Astrocyte (in vitro differentiated cells and primary cell): Measurements from ENCODE around the gene UBR4. TPM values are rescaled to one million over a fixed set of nuclear protein-coding genes. Genes with fewer than 3 reads are reported as not detected.

Source experiments
- DNase-seq: peaks from one replicate; pipeline ENCODE4 v3.0.0-alpha.2; 2010; ENCODE audit warnings: low read depth
- FAIRE-seq: peaks from 2 replicates; lab custom pipeline; 2011; peaks lifted over from hg19 to GRCh38; lab: Jason Lieb, UNC
- H2AFZ ChIP-seq: 2 replicates; pipeline ENCODE4 v1.6.0; 2012; ENCODE audit warnings: low read depth, low read length, inconsistent platforms
- H3K27ac ChIP-seq: 2 replicates; pipeline ENCODE4 v1.5.1; 2011; ENCODE audit warnings: low read depth, low read length, inconsistent platforms
- H3K27me3 ChIP-seq: 2 replicates; pipeline ENCODE4 v1.6.0; 2011; ENCODE audit warnings: low read length, inconsistent platforms; ENCODE audit not compliant: insufficient read depth
- H3K36me3 ChIP-seq: 2 replicates; pipeline ENCODE4 v1.5.1; 2011; ENCODE audit warnings: low read length, inconsistent platforms; ENCODE audit not compliant: insufficient read depth
- H3K4me1 ChIP-seq: 2 replicates; pipeline ENCODE4 v1.5.1; 2011; ENCODE audit warnings: low read length, inconsistent platforms; ENCODE audit not compliant: insufficient read depth
- H3K4me2 ChIP-seq: 2 replicates; pipeline ENCODE4 v1.6.0; 2012; ENCODE audit warnings: low read length, inconsistent platforms
- H3K4me3 ChIP-seq: 2 replicates; pipeline ENCODE4 v1.5.1; 2011; ENCODE audit warnings: low read depth, mild to moderate bottlenecking, low read length, inconsistent platforms; ENCODE audit not compliant: insufficient read depth
- H3K79me2 ChIP-seq: 2 replicates; pipeline ENCODE4 v1.6.0; 2012; ENCODE audit warnings: mild to moderate bottlenecking, low read length, inconsistent platforms; ENCODE audit not compliant: insufficient read depth
- H3K9ac ChIP-seq: 2 replicates; pipeline ENCODE4 v1.6.0; 2012; ENCODE audit warnings: mild to moderate bottlenecking, low read length, inconsistent platforms
- H3K9me3 ChIP-seq: 2 replicates; pipeline ENCODE4 v1.5.1; 2012; ENCODE audit warnings: low read depth, mild to moderate bottlenecking, low read length, inconsistent platforms; ENCODE audit not compliant: insufficient read depth
- H4K20me1 ChIP-seq: 2 replicates; pipeline ENCODE4 v1.6.0; 2012; ENCODE audit warnings: low read length, inconsistent platforms; ENCODE audit not compliant: insufficient read depth
- H3K27ac Mint-ChIP-seq: one replicate; pipeline ENCODE4 v1.8.0; 2021; ENCODE audit warnings: mild to moderate bottlenecking, mixed read lengths; ENCODE audit not compliant: unreplicated experiment
- H3K27me3 Mint-ChIP-seq: one replicate; pipeline ENCODE4 v1.8.0; 2021; ENCODE audit warnings: low read depth, mixed read lengths; ENCODE audit not compliant: unreplicated experiment
- H3K36me3 Mint-ChIP-seq: one replicate; pipeline ENCODE4 v1.8.0; 2021; ENCODE audit warnings: low read depth, mixed read lengths; ENCODE audit not compliant: unreplicated experiment
- H3K4me1 Mint-ChIP-seq: one replicate; pipeline ENCODE4 v1.8.0; 2021; ENCODE audit warnings: low read depth, mixed read lengths; ENCODE audit not compliant: unreplicated experiment
- H3K4me3 Mint-ChIP-seq: one replicate; pipeline ENCODE4 v1.8.0; 2021; ENCODE audit warnings: mild to moderate bottlenecking, moderate library complexity, mixed read lengths; ENCODE audit not compliant: unreplicated experiment
- H3K9me3 Mint-ChIP-seq: one replicate; pipeline ENCODE4 v1.8.0; 2021; ENCODE audit warnings: mild to moderate bottlenecking, mixed read lengths; ENCODE audit not compliant: unreplicated experiment
- EZH2 ChIP-seq: IDR thresholded peaks from 2 replicates; pipeline ENCODE4 v1.6.1; 2012; ENCODE audit warnings: mild to moderate bottlenecking, low read length, inconsistent platforms; ENCODE audit not compliant: insufficient read depth
- total RNA-seq: library from RNA; stranded (reverse); gene quantifications from 2 replicates; pipeline ENCODE4 v1.2.1, GENCODE V29; 2021
- TF ChIP-seq, protein P1 (sequence below): IDR thresholded peaks from 2 replicates; pipeline ENCODE4 v1.5.1; 2011; ENCODE audit warnings: low read depth, mild to moderate bottlenecking, inconsistent platforms, low read length, moderate library complexity; ENCODE audit not compliant: insufficient read depth

Gene UBR4
- total RNA-seq, 1 donor from 2014 or later: 153 TPM

DNA sequence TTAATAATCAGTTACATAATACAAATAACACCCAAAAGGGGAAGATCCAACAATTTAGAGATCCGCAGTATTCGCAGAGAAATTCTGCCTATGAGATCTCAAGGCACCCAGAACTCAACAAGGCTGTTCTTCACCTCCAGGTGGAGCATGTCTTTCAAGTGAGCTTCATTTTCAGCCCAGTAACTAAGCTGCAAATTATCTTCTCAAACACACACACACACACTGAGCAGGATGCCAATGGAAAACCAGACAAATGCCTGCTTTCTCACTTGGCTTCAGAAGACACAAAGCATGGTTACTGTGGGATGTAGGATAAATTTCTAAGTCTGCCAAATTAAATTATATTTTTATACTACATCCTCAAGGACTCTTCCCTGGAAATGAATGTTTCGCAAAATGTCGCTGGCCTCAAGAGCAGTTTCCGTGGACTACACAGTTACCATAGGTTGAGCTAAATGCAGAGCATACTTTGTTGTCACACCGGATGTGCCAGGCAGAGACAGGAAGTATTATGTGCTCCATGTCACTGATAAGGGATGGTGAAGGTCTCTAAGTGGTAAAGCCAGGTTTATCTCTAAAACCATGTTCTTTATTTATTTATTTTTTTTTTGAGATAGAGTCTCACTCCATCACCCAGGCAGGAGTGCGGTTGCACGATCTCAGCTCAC is 30.3 kb downstream of the UBR4 start:
- no peak overlapping the region for H3K4me2 ChIP-seq
- H2AFZ ChIP-seq: no peak overlapping the region
- peaks cover 28% of the 10 kb centered on the region for H4K20me1 ChIP-seq
- H3K4me3 ChIP-seq: no peak overlapping the region
- H3K27me3 ChIP-seq: no peaks in the 10 kb centered on the region
- no peak overlapping the region for H3K27ac ChIP-seq
- no peaks in the 10 kb centered on the region for H3K9me3 ChIP-seq
- peaks cover 22% of the 10 kb centered on the region for H3K36me3 Mint-ChIP-seq
- H3K27ac Mint-ChIP-seq: no peak overlapping the region
- H3K9ac ChIP-seq: no peak overlapping the region
- peaks cover 3% of the 10 kb centered on the region for H3K4me1 Mint-ChIP-seq
- H3K27me3 Mint-ChIP-seq: no peaks in the 10 kb centered on the region
- no peak for TF ChIP-seq EZH2
- TF ChIP-seq, protein P1, sequence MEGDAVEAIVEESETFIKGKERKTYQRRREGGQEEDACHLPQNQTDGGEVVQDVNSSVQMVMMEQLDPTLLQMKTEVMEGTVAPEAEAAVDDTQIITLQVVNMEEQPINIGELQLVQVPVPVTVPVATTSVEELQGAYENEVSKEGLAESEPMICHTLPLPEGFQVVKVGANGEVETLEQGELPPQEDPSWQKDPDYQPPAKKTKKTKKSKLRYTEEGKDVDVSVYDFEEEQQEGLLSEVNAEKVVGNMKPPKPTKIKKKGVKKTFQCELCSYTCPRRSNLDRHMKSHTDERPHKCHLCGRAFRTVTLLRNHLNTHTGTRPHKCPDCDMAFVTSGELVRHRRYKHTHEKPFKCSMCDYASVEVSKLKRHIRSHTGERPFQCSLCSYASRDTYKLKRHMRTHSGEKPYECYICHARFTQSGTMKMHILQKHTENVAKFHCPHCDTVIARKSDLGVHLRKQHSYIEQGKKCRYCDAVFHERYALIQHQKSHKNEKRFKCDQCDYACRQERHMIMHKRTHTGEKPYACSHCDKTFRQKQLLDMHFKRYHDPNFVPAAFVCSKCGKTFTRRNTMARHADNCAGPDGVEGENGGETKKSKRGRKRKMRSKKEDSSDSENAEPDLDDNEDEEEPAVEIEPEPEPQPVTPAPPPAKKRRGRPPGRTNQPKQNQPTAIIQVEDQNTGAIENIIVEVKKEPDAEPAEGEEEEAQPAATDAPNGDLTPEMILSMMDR: peak; percentile 21
- FAIRE-seq (no peak), DNase-seq (peak; percentile 12)
- no peaks in the 10 kb centered on the region for H3K9me3 Mint-ChIP-seq
- H3K79me2 ChIP-seq: no peaks in the 10 kb centered on the region
- no peak overlapping the region for H3K4me3 Mint-ChIP-seq
- no peaks in the 10 kb centered on the region for H3K4me1 ChIP-seq
- peaks cover 70% of the 10 kb centered on the region for H3K36me3 ChIP-seq

DNA sequence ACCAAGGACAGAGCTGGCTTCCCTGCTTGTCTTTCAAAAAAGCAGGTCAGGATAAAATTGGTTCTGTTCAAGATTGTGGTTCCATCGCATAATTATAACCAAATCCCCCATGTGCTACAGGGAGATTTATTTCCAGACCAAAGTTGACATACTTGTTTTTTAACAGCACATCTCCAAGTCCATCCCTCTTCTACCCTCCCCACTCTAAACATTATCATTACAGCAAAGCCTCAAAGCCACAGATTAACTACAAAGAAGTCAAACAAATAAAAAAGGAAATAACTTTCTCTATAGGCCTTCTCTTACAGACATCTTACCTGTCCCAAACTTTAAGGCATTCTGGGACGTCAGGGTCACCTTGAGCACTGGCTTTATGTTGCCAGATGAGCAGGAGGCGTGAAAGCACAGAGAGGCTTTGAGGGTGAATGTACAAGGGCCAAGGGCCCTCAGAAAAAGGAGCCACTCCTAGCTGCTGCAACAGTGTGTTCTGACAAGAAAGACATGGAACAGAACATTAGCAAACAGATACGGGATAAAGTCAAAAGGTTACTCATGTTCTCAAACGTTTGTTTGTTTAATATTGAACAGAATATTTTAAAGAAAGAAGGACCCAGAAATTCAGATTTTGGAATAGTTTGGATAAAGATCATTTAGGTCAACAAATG is 31.2 kb downstream of the UBR4 start:
- Mint-ChIP-seq H3K27me3 (no peaks in the 10 kb centered on the region), H3K4me1 (peaks cover 3% of the 10 kb centered on the region), H3K9me3 (no peaks in the 10 kb centered on the region), H3K27ac (no peak overlapping the region), H3K36me3 (peaks cover 19% of the 10 kb centered on the region), H3K4me3 (no peak overlapping the region)
- H3K27ac ChIP-seq: no peak overlapping the region
- H3K4me2 ChIP-seq: no peak overlapping the region
- H3K36me3 ChIP-seq: peaks cover 69% of the 10 kb centered on the region
- FAIRE-seq (no peak), DNase-seq (no peak)
- no peaks in the 10 kb centered on the region for H3K27me3 ChIP-seq
- peaks cover 33% of the 10 kb centered on the region for H4K20me1 ChIP-seq
- no peak overlapping the region for H3K4me3 ChIP-seq
- no peaks in the 10 kb centered on the region for H3K79me2 ChIP-seq
- no peak overlapping the region for H2AFZ ChIP-seq
- no peak overlapping the region for H3K9ac ChIP-seq
- no peak for TF ChIP-seq EZH2
- TF ChIP-seq, protein P1: no peak
- H3K9me3 ChIP-seq: no peaks in the 10 kb centered on the region
- H3K4me1 ChIP-seq: no peaks in the 10 kb centered on the region

DNA sequence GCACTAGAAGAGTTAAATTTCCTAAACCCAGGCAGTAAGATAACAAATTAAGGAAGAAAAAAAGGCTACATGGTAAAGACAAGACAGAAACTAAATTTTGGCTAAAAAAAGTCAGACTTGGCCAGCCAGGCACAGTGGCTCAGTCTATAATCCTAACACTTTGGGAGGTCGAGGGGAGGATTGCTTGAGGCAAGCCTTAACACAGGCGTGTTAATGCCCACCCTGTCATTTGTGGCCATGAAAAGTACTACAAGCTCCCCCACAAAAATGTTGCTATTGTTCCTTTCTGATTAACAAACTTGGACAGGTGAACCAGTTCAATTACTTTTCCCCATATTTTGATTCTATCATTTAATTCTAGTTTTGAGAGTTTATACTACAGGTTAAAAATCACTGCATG is 32.3 kb downstream of the UBR4 start:
- Mint-ChIP-seq H3K4me3 (no peak overlapping the region), H3K27me3 (no peaks in the 10 kb centered on the region), H3K27ac (no peak overlapping the region), H3K36me3 (peaks cover 18% of the 10 kb centered on the region), H3K9me3 (no peaks in the 10 kb centered on the region), H3K4me1 (peaks cover 3% of the 10 kb centered on the region)
- Histone ChIP-seq H3K79me2 (no peaks in the 10 kb centered on the region), H2AFZ (no peak overlapping the region), H3K4me2 (no peak overlapping the region), H3K27me3 (no peaks in the 10 kb centered on the region), H3K36me3 (peaks cover 73% of the 10 kb centered on the region), H3K9me3 (no peaks in the 10 kb centered on the region), H3K9ac (no peak overlapping the region), H4K20me1 (peaks cover 39% of the 10 kb centered on the region), H3K4me1 (no peaks in the 10 kb centered on the region), H3K4me3 (no peak overlapping the region), H3K27ac (no peak overlapping the region)
- TF ChIP-seq, protein P1: no peak
- TF ChIP-seq EZH2: no peak
- no peak for DNase-seq
- no peak for FAIRE-seq
